HT-29 (cell line): ENCODE data around the gene PLIN1. TPM values are rescaled to one million over a fixed set of nuclear protein-coding genes. Genes with fewer than 3 reads are reported as not detected.

Source experiments
- DNase-seq: peaks from one replicate; pipeline ENCODE4 v3.0.0-alpha.2; 2015; ENCODE audit warnings: low spot score
- small RNA-seq: library from RNA; depleted of rRNA; stranded (forward); fragments of <200 nt; gene quantifications from one replicate; pipeline ENCODE3, GENCODE V24; 2014
- total RNA-seq: library from RNA; depleted of rRNA; stranded (reverse); fragments of >200 nt; shearing (Covaris generic); gene quantifications from 2 replicates; pipeline ENCODE4 v1.2.3, GENCODE V29; 2014; rRNA removed

Gene PLIN1
- total RNA-seq, 1 experiment from 2014 or later: 0.51 TPM

DNA sequence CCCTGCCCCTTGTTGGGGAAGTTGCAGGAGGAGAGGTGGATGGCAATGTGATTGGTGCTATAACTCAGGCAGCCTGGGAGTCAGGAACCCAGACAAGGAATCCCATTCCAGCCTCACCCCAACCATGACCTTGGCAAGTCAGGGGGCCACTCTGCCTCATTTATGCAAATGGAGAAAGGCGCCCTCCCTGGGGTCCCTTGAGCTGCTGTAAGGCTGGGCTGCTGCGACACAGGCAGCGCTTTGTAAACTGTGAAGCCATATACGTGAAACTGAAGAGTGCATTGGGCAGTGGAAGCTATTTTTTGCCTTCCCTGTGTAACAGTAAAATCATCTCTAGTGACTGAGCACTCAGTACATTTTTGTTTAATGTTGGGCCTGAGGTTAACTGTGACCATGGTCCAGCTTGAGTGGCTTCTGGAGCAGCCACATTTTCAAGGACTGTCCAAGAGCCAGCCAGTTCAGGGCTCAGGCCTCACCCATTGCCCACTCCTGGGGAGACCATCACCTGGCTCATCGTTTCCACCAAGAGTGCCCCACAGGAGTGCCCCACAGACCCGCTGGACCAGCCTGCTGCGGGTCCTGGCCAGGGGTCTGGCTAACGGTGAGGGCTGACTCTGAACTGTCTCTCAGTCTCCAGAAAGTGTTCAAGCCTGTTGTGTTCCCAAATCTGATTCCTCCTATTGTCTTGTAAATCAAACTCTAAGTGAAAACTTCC lies 51.8 kb downstream of the PLIN1 start:
- no peak for DNase-seq

DNA sequence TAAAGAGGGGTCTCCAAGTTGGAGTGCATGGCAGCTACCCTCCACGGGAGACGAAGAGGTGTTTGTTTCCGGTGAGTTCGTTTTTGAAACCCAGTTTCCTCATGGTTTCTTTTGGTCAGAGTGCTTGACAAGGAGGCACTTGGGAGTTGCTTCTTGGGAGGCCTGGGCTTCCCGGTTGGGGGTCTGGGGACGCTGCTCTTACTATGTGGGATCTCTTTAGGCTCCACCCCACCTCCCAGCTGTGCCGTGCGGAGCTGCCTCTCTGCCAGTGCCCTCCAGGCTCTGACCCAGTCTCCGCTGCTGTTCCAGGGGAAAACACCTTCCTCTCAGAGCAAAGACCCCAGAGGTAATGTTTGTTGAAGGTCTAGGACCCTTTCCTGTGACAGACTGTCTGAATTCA lies 53.5 kb downstream of the PLIN1 start:
- no peak for DNase-seq

DNA sequence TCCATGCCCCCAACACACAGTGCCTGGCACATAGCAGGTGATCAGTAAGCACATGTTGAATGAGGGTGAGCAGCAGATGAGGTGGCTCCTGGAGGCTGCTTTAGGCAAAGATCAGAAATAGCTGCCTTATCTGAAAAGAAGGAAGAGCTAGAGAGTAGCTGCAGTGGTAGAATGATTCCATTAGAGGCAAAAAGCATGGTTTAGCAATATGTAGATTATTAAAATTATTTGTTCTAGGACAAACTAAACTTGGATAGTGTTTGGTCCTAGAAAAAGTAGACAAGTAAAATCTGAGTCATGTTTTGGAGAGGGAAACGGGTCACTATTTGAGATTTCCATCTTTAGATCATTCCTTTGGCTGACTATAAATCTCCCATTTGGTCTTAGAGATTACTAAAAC lies 56.0 kb downstream of the PLIN1 start:
- no peak for DNase-seq

DNA sequence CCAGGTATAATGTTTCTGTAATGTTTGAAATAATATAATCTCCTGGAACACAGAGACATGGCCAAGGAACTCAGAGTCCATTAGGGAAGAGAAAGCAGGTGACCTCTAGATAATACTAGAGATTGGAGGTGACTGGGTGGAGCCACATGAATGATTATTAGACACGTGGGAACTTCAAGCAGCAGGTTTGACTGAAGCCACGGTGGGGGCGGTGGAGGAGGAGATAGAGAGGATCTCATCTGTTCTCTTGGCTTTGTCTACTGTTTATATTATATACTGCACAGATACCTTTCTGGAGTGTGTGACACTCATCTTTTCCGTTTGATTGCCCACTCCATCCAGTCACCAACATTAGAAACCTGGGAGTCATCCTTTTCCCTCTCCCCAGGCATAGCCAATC lies 57.6 kb downstream of the PLIN1 start:
- no peak for DNase-seq

DNA sequence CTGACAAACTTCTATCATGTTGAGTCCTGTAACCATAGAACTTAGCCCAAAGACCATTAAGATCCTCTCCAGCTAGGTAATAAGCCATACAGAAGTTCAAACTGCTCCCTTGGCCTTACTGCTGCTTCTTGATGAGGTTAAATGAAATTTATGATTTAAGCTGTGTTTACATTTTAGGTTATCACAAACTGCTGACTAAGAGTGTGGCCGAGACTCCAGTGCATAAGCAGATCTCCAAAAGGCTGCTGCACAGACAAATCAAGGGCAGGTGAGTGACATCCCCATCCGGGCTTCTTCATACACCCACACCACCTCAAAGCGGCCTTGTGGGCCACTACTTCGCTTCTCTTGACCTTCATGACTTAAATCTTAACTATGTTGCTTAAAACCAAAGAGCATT lies 62.9 kb downstream of the PLIN1 start:
- DNase-seq: no peak

DNA sequence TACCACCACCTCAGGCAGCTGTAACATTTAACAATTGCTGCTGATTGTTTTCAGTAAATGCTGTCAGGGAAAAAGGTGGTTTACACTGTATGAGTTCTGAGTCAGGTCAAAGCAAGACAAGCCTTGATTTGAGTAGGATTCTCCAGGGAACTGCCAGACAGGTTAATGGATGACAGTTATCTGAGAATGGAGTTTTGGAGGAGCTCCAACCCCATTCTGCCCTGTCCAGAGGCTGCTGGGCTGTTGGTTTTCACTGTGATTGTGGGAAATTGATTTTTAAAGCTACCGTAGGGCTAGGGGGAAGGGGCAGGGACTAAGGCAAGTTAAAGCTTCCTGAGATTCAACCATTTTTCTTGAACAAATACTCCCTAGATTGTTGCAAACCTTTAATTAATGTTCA lies 64.0 kb downstream of the PLIN1 start:
- DNase-seq: no peak

Small RNA genes within 50 kb of the gene (small RNA-seq; reads per million reads assigned to genes)
- not detected for gene RNU6-132P

Other genes starting within 250 kb of the PLIN1 start
- gene RHCG, start 182.8 kb downstream of the PLIN1 start, total RNA-seq: not detected in 2 replicates
- gene TICRR, start 103.9 kb downstream of the PLIN1 start, total RNA-seq: 14.9 and 15.2 TPM in 2 replicates
- gene KIF7, start 23.9 kb downstream of the PLIN1 start, total RNA-seq: 2.0 and 2.1 TPM in 2 replicates
- gene PEX11A, start 11.4 kb upstream of the PLIN1 start, total RNA-seq: 5.8 and 8.8 TPM in 2 replicates
- gene WDR93, start 11.4 kb upstream of the PLIN1 start, total RNA-seq: 0.08 and 0.61 TPM in 2 replicates
- 0.23 and 0.71 TPM in 2 replicates for gene MESP1, start 71.9 kb upstream of the PLIN1 start, total RNA-seq
- gene MESP2, start 97.0 kb upstream of the PLIN1 start, total RNA-seq: 0.15 TPM in 1 of 2 replicates, not detected in the other
- 0.05 and 0.10 TPM in 2 replicates for gene ANPEP, start 135.5 kb upstream of the PLIN1 start, total RNA-seq
- gene AP3S2, start 214.6 kb upstream of the PLIN1 start, total RNA-seq: 14.8 and 36.2 TPM in 2 replicates
- gene ARPIN, start 233.6 kb upstream of the PLIN1 start, total RNA-seq: 4.7 and 7.9 TPM in 2 replicates